ENCODE data around the gene BMPR1B. TPM values are rescaled to one million over a fixed set of nuclear protein-coding genes. Genes with fewer than 3 reads are reported as not detected.

BMPR1B gene
- total RNA-seq, 2 donors from 2014 or later: 28.6 to 59.8 TPM

DNA sequence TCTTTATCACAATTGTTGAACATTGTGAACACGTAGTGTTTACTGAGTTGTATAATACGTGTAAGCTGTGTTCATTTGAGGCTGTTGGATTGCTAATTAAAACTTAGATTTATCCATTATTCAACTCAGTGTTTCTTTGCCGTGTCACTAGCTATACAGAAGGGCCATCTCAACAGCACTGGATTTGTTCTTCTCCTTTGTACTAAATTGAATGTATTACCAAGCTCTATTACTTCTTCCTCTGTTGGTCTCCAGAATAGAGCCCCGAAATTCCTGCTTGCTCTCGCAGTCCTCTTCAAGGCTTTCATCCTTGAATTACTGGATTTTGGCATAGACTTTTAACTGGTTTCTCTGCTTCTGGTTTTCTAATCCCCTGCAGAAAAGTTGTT is 182.8 kb downstream of the BMPR1B start:
- DNase-seq (ENCODE audit: low spot score): no peak
- Histone ChIP-seq H3K36me3 (no peaks in the 10 kb centered on the region), H3K4me3 (no peak overlapping the region), H3K27me3 (replicated peaks; ENCODE audit: insufficient read depth) (no peaks in the 10 kb centered on the region), H3K27ac (no peak overlapping the region), H3K9me3 (no peaks in the 10 kb centered on the region), H3K4me1 (replicated peaks) (no peaks in the 10 kb centered on the region)
- TF ChIP-seq POLR2A (IDR thresholded peaks at IDR 0.05): no peak
- WGBS: 88% methylated on average over 5 of the region's 5 CpGs
- intact Hi-C loops (cut with DNase I): no loop called here

DNA sequence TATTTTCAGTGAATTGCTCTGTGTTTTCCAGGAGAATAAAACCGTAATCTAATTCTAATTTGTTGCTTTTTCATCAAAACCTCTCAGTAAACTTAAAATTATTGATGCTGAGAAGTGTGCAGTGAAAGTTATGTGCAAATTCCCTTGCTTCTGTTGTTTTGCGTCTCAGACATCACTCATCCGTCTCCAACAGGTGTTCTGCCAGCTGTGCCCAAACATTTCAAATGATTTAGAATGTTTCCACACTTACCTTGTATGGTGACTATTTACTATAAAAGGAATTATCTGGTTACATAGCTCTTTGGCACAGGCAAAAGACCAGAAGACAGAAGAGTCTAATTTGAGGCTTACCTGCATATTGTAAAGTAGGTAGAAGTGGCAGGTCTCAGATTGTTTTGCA is 184.0 kb downstream of the BMPR1B start:
- H3K4me1 ChIP-seq (replicated peaks): no peaks in the 10 kb centered on the region
- H3K27me3 ChIP-seq (replicated peaks; ENCODE audit: insufficient read depth): no peaks in the 10 kb centered on the region
- TF ChIP-seq, protein P1, sequence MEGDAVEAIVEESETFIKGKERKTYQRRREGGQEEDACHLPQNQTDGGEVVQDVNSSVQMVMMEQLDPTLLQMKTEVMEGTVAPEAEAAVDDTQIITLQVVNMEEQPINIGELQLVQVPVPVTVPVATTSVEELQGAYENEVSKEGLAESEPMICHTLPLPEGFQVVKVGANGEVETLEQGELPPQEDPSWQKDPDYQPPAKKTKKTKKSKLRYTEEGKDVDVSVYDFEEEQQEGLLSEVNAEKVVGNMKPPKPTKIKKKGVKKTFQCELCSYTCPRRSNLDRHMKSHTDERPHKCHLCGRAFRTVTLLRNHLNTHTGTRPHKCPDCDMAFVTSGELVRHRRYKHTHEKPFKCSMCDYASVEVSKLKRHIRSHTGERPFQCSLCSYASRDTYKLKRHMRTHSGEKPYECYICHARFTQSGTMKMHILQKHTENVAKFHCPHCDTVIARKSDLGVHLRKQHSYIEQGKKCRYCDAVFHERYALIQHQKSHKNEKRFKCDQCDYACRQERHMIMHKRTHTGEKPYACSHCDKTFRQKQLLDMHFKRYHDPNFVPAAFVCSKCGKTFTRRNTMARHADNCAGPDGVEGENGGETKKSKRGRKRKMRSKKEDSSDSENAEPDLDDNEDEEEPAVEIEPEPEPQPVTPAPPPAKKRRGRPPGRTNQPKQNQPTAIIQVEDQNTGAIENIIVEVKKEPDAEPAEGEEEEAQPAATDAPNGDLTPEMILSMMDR (IDR thresholded peaks at IDR 0.05): no peak
- no peak for TF ChIP-seq POLR2A (IDR thresholded peaks at IDR 0.05)
- no peak for TF ChIP-seq POLR2AphosphoS5 (IDR thresholded peaks at IDR 0.05)
- intact Hi-C loops (cut with DNase I): no loop called here
- no peak for DNase-seq (ENCODE audit: low spot score)
- 91% methylated on average over 3 of the region's 3 CpGs for WGBS
- H3K36me3 ChIP-seq: no peaks in the 10 kb centered on the region
- H3K4me3 ChIP-seq: no peak overlapping the region
- no peaks in the 10 kb centered on the region for H3K9me3 ChIP-seq
- no peak overlapping the region for H3K27ac ChIP-seq

DNA sequence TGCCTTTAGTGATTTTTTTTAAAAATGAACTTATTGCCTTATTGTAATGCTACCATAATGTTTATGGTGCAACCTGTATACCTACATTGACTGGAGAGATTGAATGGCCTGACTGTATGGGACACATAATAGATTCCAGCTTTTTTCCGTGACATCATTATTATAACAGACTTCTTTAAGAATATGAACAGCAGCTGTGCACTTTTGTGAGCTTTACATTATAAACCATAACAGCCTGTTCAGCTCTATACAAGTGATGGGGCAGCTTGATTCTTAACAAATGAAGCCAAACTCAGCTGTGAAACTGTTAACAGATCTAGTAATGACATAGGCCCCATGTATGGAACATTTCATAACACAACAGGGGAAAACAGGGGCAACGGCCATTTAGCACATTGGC is 187.0 kb downstream of the BMPR1B start:
- no peaks in the 10 kb centered on the region for H3K9me3 ChIP-seq
- no peak for DNase-seq (ENCODE audit: low spot score)
- intact Hi-C loops (cut with DNase I): no loop called here
- H3K36me3 ChIP-seq: no peaks in the 10 kb centered on the region
- no peaks in the 10 kb centered on the region for H3K4me1 ChIP-seq (replicated peaks)
- H3K27ac ChIP-seq: no peak overlapping the region
- WGBS: 79% methylated on average over 2 of the region's 2 CpGs
- H3K27me3 ChIP-seq (replicated peaks; ENCODE audit: insufficient read depth): no peaks in the 10 kb centered on the region
- TF ChIP-seq, protein P1 (IDR thresholded peaks at IDR 0.05): no peak
- TF ChIP-seq POLR2AphosphoS5 (IDR thresholded peaks at IDR 0.05) (no peak), POLR2A (IDR thresholded peaks at IDR 0.05) (no peak)
- H3K4me3 ChIP-seq: no peak overlapping the region

- WGBS: 85% methylated on average over 4 of the region's 4 CpGs
- Histone ChIP-seq H3K9me3 (no peaks in the 10 kb centered on the region), H3K27ac (no peak overlapping the region), H3K4me3 (no peak overlapping the region), H3K4me1 (replicated peaks) (no peaks in the 10 kb centered on the region), H3K27me3 (replicated peaks; ENCODE audit: insufficient read depth) (no peaks in the 10 kb centered on the region), H3K36me3 (no peaks in the 10 kb centered on the region)
- intact Hi-C loops (cut with DNase I): no loop called here
- DNase-seq (ENCODE audit: low spot score): no peak
- TF ChIP-seq POLR2AphosphoS5 (IDR thresholded peaks at IDR 0.05): no peak
These were observed 189.9 kb downstream of the BMPR1B start for GRCh38 chr4:94947681-94948108.

GRCh38 chr4:94954251-94954650 is 196.5 kb downstream of the BMPR1B start:
- intact Hi-C loops (cut with DNase I): no loop called here
- TF ChIP-seq POLR2AphosphoS5 (IDR thresholded peaks at IDR 0.05) (no peak), POLR2A (IDR thresholded peaks at IDR 0.05) (no peak)
- TF ChIP-seq, protein P1 (IDR thresholded peaks at IDR 0.05): no peak
- Histone ChIP-seq H3K4me1 (replicated peaks) (no peaks in the 10 kb centered on the region), H3K27me3 (replicated peaks; ENCODE audit: insufficient read depth) (no peaks in the 10 kb centered on the region), H3K36me3 (no peaks in the 10 kb centered on the region), H3K27ac (no peak overlapping the region), H3K4me3 (no peak overlapping the region), H3K9me3 (no peaks in the 10 kb centered on the region)
- DNase-seq (ENCODE audit: low spot score): no peak
- WGBS: 82% methylated on average over 2 of the region's 2 CpGs

GRCh38 chr4:94957030-94957429 is 199.3 kb downstream of the BMPR1B start:
- Histone ChIP-seq H3K27me3 (replicated peaks; ENCODE audit: insufficient read depth) (no peaks in the 10 kb centered on the region), H3K27ac (no peak overlapping the region), H3K9me3 (no peaks in the 10 kb centered on the region), H3K4me3 (no peak overlapping the region), H3K36me3 (no peaks in the 10 kb centered on the region), H3K4me1 (replicated peaks) (no peaks in the 10 kb centered on the region)
- 32% methylated on average over 3 of the region's 3 CpGs for WGBS
- intact Hi-C loops (cut with DNase I): no loop called here
- TF ChIP-seq POLR2A (IDR thresholded peaks at IDR 0.05): no peak
- no peak for TF ChIP-seq POLR2AphosphoS5 (IDR thresholded peaks at IDR 0.05)
- TF ChIP-seq, protein P1 (IDR thresholded peaks at IDR 0.05): no peak
- no peak for DNase-seq (ENCODE audit: low spot score)

Measured in prostate gland (tissue), 2 donors.